GM23338 (cell line): ENCODE measurements around the gene CEMIP2. TPM values are rescaled to one million over a fixed set of nuclear protein-coding genes. Genes with fewer than 3 reads are reported as not detected.

Experiments
- ATAC-seq: fragments of 200-7000 bp; cut with Tn5 transposase; 3 replicates; pipeline ENCODE4 v1.9.1; 2020
- DNase-seq: peaks from one replicate; pipeline ENCODE4 v3.0.0-alpha.2; 2015; ENCODE audit warnings: low spot score
- H2AFZ ChIP-seq: fragments of 200-600 bp; sonication (generic); 2 replicates; pipeline ENCODE4 v1.8.0; 2016; ENCODE audit warnings: antibody characterized with exemption, mild to moderate bottlenecking, moderate library complexity
- H3F3A ChIP-seq: fragments of 200-600 bp; sonication (generic); replicated peaks from 2 replicates; pipeline ENCODE4 v1.8.0; 2017; ENCODE audit warnings: antibody characterized with exemption, mixed run types, low read depth
- H3K27ac ChIP-seq: fragments of 200-600 bp; sonication (generic); 2 replicates; pipeline ENCODE4 v1.6.1; 2016; ENCODE audit warnings: low read depth
- H3K27me3 ChIP-seq: fragments of 200-600 bp; sonication (generic); 2 replicates; pipeline ENCODE4 v1.8.0; 2016; ENCODE audit warnings: mild to moderate bottlenecking, mixed run types, moderate library complexity; ENCODE audit not compliant: insufficient read depth
- H3K36me3 ChIP-seq: fragments of 200-600 bp; sonication (generic); 2 replicates; pipeline ENCODE4 v1.8.0; 2016; ENCODE audit warnings: mild to moderate bottlenecking; ENCODE audit not compliant: insufficient read depth
- H3K4me1 ChIP-seq: fragments of 200-600 bp; sonication (generic); 2 replicates; pipeline ENCODE4 v1.8.0; 2016; ENCODE audit warnings: mild to moderate bottlenecking, moderate library complexity; ENCODE audit not compliant: insufficient read depth
- H3K4me2 ChIP-seq: fragments of 200-600 bp; sonication (generic); 2 replicates; pipeline ENCODE4 v1.7.1; 2017; ENCODE audit warnings: mixed run types
- H3K4me3 ChIP-seq: fragments of 200-600 bp; sonication (generic); 2 replicates; pipeline ENCODE4 v1.6.1; 2016; ENCODE audit warnings: mixed run types
- H3K79me2 ChIP-seq: fragments of 200-600 bp; sonication (generic); replicated peaks from 2 replicates; pipeline ENCODE4 v1.8.0; 2017; ENCODE audit warnings: mild to moderate bottlenecking; ENCODE audit not compliant: insufficient read depth
- H3K9me2 ChIP-seq: fragments of 200-600 bp; sonication (generic); 2 replicates; pipeline ENCODE4 v1.8.0; 2017; ENCODE audit not compliant: insufficient read depth
- H4K20me1 ChIP-seq: fragments of 200-600 bp; sonication (generic); replicated peaks from 2 replicates; pipeline ENCODE4 v1.8.0; 2017; ENCODE audit warnings: mild to moderate bottlenecking; ENCODE audit not compliant: insufficient read depth
- H3K27ac Mint-ChIP-seq: 2 replicates; pipeline ENCODE4 v1.8.0; 2020; ENCODE audit warnings: inconsistent platforms, mild to moderate bottlenecking, moderate library complexity, mixed read lengths
- H3K27me3 Mint-ChIP-seq: 3 replicates; pipeline ENCODE4 v1.8.0; 2022; ENCODE audit warnings: low read depth, mild to moderate bottlenecking, moderate library complexity, mixed read lengths, inconsistent platforms; ENCODE audit not compliant: insufficient read depth, poor library complexity
- H3K36me3 Mint-ChIP-seq: 3 replicates; pipeline ENCODE4 v1.8.0; 2021; ENCODE audit warnings: low read depth, mild to moderate bottlenecking, inconsistent platforms, moderate library complexity, mixed read lengths
- H3K4me1 Mint-ChIP-seq: 3 replicates; pipeline ENCODE4 v1.8.0; 2020; ENCODE audit warnings: mild to moderate bottlenecking, inconsistent platforms, mixed read lengths
- H3K4me3 Mint-ChIP-seq: 3 replicates; pipeline ENCODE4 v1.8.0; 2021; ENCODE audit warnings: moderate library complexity, mild to moderate bottlenecking, inconsistent platforms, mixed read lengths
- H3K9me3 Mint-ChIP-seq: 3 replicates; pipeline ENCODE4 v1.8.0; 2020; ENCODE audit warnings: moderate library complexity, mild to moderate bottlenecking, inconsistent platforms, mixed read lengths
- CREB1 ChIP-seq: fragments of 250-450 bp; sonication (Bioruptor Pico); IDR thresholded peaks from 2 replicates; pipeline ENCODE4 v1.5.0; 2020; ENCODE audit warnings: low read depth, mild to moderate bottlenecking, moderate library complexity
- CTCF ChIP-seq, 2 experiments: fragments of 200-600 bp in 1 of 2; sonication (generic) in 1 of 2; conservative IDR thresholded peaks; 2 replicates each; pipeline versions ENCODE4 v1.5.1 to v1.6.1; 2016 to 2017; ENCODE audit warnings: antibody characterized with exemption in 2 of 2, low read depth in 2 of 2, mild to moderate bottlenecking in 2 of 2, moderate library complexity in 1 of 2
- ETS1 ChIP-seq: IDR thresholded peaks from 2 replicates; pipeline ENCODE4 v1.6.1; 2016; ENCODE audit warnings: antibody characterized with exemption
- EZH2 ChIP-seq: fragments of 200-600 bp; sonication (generic); IDR thresholded peaks from one replicate; pipeline ENCODE4 v1.8.0; 2017; ENCODE audit warnings: antibody characterized with exemption, mild to moderate bottlenecking, low read depth; ENCODE audit not compliant: unreplicated experiment
- JUNB ChIP-seq: IDR thresholded peaks from one replicate; pipeline ENCODE4 v1.6.1; 2016; ENCODE audit warnings: antibody characterized with exemption; ENCODE audit not compliant: unreplicated experiment
- REST ChIP-seq: IDR thresholded peaks from one replicate; pipeline ENCODE4 v1.6.1; 2018; ENCODE audit warnings: antibody characterized with exemption; ENCODE audit not compliant: unreplicated experiment
- STAT1 ChIP-seq: IDR thresholded peaks from one replicate; pipeline ENCODE4 v1.6.1; 2016; ENCODE audit warnings: antibody characterized with exemption; ENCODE audit not compliant: unreplicated experiment
- ZNF114 ChIP-seq: fragments of 250-450 bp; sonication (Bioruptor Pico); IDR thresholded peaks from 2 replicates; pipeline ENCODE4 v1.5.0; 2020; ENCODE audit warnings: mild to moderate bottlenecking, moderate library complexity
- ZNF462 ChIP-seq: fragments of 250-450 bp; sonication (Bioruptor Pico); IDR thresholded peaks from 2 replicates; pipeline ENCODE4 v1.5.0; 2020; ENCODE audit warnings: mild to moderate bottlenecking, moderate library complexity
- polyA plus RNA-seq: library from polyadenylated mRNA; unstranded; fragments of >200 nt; fragmentation: Nextera tagmentation; extraction: Ambion mirVana; gene quantifications from 2 replicates; pipeline ENCODE4 v1.2.1, GENCODE V29; 2016
- total RNA-seq: library from RNA; depleted of rRNA; stranded (reverse); fragments of >200 nt; shearing (Covaris generic); gene quantifications from 2 replicates; pipeline ENCODE4 v1.2.3, GENCODE V29; 2014

CEMIP2 gene
- total and polyA plus RNA-seq, 2 experiments from 2014 or later: 23.0 to 76.7 TPM

- H3K36me3 ChIP-seq: no peaks in the 10 kb centered on the region
- Mint-ChIP-seq H3K9me3 (no peaks in the 10 kb centered on the region), H3K4me1 (peaks cover 60% of the 10 kb centered on the region), H3K4me3 (peak overlapping the region; percentile 16; the same call in 2 of the 3 replicates), H3K27ac (no peak overlapping the region), H3K36me3 (no peaks in the 10 kb centered on the region), H3K27me3 (peaks cover 15% of the 10 kb centered on the region)
- H2AFZ ChIP-seq: no peak overlapping the region
- H3K4me3 ChIP-seq: peak overlapping the region; percentile 40
- no peak for TF ChIP-seq ZNF462 (CRISPR knock-in tag)
- no peak for TF ChIP-seq STAT1
- TF ChIP-seq CTCF (conservative IDR thresholded peaks at IDR 0.05; ENCODE audit: low read depth in 2 of 2): no peak
- H3K27me3 ChIP-seq: peaks cover 4% of the 10 kb centered on the region; the same call in 1 of the 2 replicates
- no peak for DNase-seq
- H3F3A ChIP-seq: peaks cover 14% of the 10 kb centered on the region; the same call in 1 of the 2 replicates
- no peaks in the 10 kb centered on the region for H3K9me2 ChIP-seq
- H3K79me2 ChIP-seq: peaks cover 74% of the 10 kb centered on the region
- H3K4me1 ChIP-seq: peaks cover 74% of the 10 kb centered on the region
- H4K20me1 ChIP-seq: peaks cover 29% of the 10 kb centered on the region
- no peak for ATAC-seq
- H3K4me2 ChIP-seq: peak overlapping the region; percentile 99
- H3K27ac ChIP-seq: no peak overlapping the region
These were observed 2.6 kb downstream of the CEMIP2 start for GRCh38 chr9:71765693-71766092.

GRCh38 chr9:71764891-71765290 lies 3.4 kb downstream of the CEMIP2 start:
- Histone ChIP-seq H3K4me3 (peak overlapping the region; percentile 40), H3K4me1 (peaks cover 77% of the 10 kb centered on the region), H3F3A (0 out of 2 replicates have a peak, but pooled peaks cover 7% of the 10 kb centered on the region), H3K36me3 (no peaks in the 10 kb centered on the region), H3K27ac (no peak overlapping the region), H4K20me1 (peaks cover 29% of the 10 kb centered on the region), H3K79me2 (peaks cover 82% of the 10 kb centered on the region), H3K9me2 (no peaks in the 10 kb centered on the region), H3K4me2 (peak overlapping the region; percentile 99), H3K27me3 (no peaks in the 10 kb centered on the region), H2AFZ (no peak overlapping the region)
- DNase-seq (no peak), ATAC-seq (no peak)
- Mint-ChIP-seq H3K27me3 (peaks cover 12% of the 10 kb centered on the region), H3K36me3 (no peaks in the 10 kb centered on the region), H3K9me3 (no peaks in the 10 kb centered on the region), H3K4me1 (peaks cover 63% of the 10 kb centered on the region), H3K4me3 (no peak overlapping the region), H3K27ac (no peak overlapping the region)
- TF ChIP-seq JUNB: no peak
- no peak for TF ChIP-seq CREB1 (CRISPR knock-in tag)
- TF ChIP-seq REST: no peak
- TF ChIP-seq STAT1: no peak
- no peak for TF ChIP-seq ZNF114 (CRISPR knock-in tag)
- no peak for TF ChIP-seq EZH2
- no peak for TF ChIP-seq ETS1
